Left colon (tissue), 2 donors: ENCODE measurements around the gene LIN28B. TPM values are rescaled to one million over a fixed set of nuclear protein-coding genes. Genes with fewer than 3 reads are reported as not detected.
"Not testable (repeated sequence)": the region's sequence is repeated elsewhere in the genome, so short reads cannot be mapped to it uniquely, and the experiment has no call there.

Experiments used
- ATAC-seq: fragments of 200-7000 bp; cut with Tn5 transposase; one replicate; pipeline ENCODE4 v1.9.1; 2020; ENCODE audit warnings: mild to moderate bottlenecking, moderate library complexity
- DNase-seq, 2 donors: peaks; one replicate each; pipeline ENCODE4 v3.0.0-alpha.2; 2020
- intact Hi-C, 2 donors: fragments of 100-400 bp; cut with DNase I in 1 of 2; cut with micrococcal nuclease in 1 of 2; formaldehyde crosslinking; loops; one replicate each; pipeline versions ENCODE4 v1.11.2 to v1.14.0; 2022; cut with DNase I, micrococcal nuclease
- total RNA-seq, 2 donors: library from RNA; stranded (reverse); fragmentation: NEBNext Ultra II Directional; extraction: Animal tissue kit (Norgen Biotek cat#: 25700); gene quantifications; one replicate each; pipeline ENCODE4 v1.2.1, GENCODE V29; 2021
- donor health status: DM: no; HTN: no; CAD: no.
- donor health status: DM: yes; HTN: yes; CAD: no.

Gene LIN28B
- total RNA-seq, 2 donors from 2014 or later, result not detected

DNA sequence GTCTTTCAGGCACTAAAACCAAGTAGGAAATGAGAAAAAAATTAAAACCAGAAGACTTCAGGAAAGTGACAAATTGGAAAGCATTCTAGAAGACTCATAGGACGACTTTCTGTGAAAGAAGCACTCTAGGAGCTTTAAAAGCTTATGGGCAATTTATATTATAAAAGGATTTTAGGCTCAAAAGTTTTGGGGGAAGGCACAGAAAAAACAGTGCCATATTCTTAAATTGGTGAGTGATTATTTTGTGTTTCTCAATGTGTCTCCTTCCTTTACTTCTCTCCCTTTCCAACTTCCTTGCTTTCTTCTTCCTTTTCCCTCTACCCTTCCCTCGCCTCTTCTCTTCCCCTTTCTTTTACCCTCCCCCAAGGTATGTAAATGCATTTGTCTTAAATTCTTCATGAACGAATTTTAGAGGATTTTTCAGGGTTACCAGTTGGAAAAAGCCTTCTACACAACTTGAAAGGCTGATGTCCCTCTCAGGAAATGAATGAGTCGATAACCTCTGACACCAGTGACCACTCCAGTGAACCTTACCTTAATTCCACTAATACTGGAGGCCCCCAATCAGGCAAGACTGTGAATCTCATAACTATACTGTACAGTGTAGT lies 2.6 kb upstream of the LIN28B start:
- no peak for ATAC-seq
- intact Hi-C loops, result no loop called here
- DNase-seq, result no peak

DNA sequence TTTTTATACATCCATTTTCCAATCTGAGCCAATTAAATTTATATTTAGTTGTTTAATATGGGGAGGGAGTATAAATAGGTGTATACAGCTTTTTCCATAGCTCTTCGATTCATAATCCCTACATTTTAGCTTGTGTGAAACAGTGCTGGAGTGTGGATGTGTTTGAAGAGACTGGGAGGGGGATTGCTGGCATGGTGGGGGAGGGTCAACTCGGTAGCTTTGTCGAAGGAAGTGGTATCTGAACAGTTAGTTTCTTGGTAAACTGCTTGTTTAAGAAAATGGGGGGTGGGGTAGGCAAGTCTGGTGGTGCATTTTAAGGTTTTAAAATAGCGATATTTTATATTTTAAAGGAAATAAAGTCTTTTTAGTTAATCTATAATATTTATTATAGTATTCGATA lies 1.4 kb upstream of the LIN28B start:
- intact Hi-C loops, result no loop called here
- DNase-seq (no peak), ATAC-seq (no peak)

DNA sequence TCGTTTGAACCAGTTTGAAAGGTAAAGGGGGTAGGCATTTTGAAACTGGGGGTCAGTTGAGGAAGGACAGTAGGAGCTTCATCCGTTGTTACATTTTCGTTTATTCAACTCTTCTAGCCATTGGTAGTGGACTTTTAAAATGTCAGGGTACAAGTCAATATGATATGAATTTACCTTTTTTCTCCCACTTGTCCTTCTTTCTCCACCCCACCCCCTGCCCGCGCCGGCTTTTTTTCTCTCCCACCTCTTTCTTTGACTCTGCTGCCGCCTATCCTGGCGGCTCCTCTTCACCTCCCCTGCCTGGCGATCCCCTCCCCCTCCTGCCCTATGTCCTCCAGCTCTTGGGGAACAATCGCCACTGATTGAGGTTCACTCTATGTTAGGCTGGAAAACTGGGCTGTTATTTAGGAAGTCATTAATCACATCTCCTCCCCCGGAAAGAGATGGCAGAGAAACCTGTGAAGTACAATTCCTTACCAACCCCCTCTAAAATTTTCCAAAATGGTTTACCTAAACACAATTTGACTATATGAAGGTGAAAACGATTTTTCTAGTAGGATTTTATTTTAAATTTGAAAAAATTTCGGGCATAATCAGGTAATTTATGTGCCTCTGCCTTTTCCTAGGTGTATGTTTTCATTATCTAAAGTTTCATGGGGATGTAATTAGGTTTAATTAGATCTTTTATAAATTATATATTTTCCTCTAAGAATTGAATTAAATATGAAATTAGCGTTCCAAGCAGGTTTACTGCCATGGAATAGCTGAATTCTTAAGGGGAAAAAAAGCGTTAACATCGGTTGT lies 778 bp upstream of the LIN28B start:
- DNase-seq (no peak), ATAC-seq (no peak)
- intact Hi-C loops, result no loop called here

DNA sequence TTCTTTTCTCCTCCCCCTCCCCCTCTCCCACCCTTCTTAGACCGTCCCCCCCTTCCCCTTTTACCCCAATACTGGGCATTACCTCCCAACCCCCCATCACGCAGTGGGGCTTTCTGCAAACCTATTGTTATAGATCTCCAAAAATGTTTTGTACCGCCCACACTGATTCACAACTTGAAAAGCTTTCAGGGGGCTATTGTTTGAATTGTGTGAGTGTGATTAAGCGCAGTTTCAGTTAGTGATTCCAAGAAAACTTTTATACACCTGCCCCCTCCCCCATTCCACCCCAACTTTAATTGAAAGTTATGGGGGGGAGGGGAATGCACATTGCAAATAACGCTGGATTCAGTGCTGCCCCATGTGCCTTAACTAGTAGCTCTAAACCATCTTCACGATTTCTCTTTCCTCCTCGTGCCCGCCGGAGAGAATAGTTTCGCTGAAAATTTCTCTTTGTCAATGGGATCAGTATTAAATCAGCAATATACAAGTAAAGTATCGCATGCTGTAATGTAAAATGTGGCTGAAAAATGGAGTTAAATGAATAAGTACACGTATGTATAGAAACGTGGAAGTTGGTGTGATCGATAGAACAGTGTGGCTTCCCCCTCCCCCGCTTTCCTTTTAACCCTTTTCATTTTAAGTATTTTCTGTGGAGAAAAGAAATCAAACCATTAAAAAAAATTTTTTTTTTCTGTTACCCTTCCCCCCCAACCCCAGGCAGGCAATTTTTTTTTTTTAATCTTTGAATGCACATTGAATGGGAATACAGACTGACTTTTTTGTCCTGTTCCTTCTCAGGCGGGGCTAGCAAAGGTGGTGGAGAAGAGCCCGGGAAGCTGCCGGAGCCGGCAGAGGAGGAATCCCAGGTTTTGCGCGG lies 632 bp downstream of the LIN28B start:
- intact Hi-C loops, result no loop called here
- ATAC-seq (no peak), DNase-seq (no peak)

DNA sequence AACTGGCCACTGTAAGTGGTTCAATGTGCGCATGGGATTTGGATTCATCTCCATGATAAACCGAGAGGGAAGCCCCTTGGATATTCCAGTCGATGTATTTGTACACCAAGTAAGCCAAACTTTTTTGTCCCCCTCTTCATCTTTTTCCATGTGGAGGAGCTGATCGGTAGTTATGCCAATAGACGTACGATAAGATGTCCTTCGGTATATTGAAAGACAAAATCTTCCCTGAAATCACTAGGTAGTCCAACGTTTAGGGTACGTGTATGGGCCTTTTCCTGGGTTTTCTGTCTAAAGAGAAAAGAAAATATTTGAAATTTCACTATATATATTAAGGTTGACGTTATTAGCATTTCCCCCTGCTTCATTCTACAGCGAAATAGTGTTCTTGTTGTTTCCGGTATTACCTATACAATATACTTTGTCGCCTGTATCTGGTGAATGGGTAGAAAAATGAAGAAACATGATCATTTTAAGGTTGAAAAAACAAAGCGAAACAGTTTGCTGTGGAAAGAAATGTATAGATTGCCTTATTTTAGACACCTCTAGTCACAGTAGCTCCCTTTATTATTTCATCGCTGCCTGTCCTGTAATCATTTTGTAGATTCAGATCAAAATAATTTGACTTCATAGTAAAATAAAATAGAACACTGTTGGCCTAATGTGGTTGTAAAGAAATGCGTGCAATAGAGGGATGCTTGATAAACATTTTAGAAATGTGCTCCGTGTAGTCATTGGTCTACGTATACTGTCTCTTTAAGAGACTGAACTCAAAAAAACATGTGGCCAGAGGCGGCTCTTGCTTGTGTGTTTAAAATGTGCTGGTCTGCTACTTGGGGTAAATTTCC lies 1.5 kb downstream of the LIN28B start:
- DNase-seq, result no peak
- no peak for ATAC-seq
- intact Hi-C loops, result no loop called here

DNA sequence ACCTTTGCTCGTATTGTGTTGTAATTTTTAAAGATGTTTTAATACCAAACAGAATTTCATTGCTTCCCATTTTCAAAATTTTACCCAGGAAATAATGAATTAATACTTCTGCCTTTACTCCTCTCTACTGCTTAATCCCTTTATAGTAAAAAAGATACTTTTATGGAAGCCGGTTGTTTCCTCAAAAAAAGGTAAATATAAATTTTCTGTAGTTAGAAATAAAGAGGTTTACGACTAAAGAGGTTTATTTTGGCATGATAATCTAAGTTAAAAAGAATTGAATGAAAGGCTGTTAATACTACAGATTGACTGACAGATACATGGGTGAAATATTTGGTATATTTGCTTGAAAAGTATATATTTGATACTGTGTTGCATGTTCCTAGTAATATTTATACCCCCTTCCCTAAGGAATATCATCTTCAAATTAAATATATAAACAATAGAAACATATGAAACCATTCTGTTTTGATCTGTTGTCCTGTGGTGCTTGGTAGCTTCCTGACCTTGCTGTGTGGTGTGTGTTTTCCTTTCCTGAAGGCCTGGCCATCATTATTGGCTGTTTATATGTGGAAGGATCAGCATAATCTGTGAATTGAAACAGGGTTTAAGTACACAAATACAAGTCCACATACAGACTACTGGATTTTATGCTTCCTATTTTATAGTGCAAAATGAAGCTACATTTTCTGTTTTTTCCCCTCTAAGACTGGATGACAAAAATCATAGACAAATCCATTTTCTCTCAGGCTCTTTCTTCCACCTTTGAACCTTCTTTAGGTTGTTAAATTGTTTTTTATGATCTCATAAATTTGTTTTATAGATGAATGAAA lies 2.3 kb downstream of the LIN28B start:
- intact Hi-C loops, result no loop called here
- DNase-seq (no peak), ATAC-seq (no peak)

DNA sequence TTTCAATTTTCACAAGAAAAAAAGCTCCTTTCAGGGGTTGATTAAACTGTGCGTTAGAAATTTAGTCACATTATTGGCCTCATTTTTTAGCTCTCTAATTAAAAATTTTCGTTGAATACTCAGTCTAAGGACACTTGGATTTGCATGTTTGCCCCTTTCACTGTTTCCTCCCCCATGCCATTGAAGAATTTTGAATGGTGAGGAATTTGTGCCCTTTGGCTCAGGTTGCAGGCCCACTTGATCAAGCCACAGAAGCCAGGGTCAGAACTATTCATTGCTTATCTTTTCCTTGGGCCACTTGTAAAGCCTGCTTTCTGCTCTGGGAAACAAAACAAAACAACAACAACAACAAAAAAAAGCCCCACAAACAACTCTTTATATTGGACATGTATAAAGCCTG lies 12.2 kb downstream of the LIN28B start:
- DNase-seq (no peak), ATAC-seq (no peak)
- intact Hi-C loops, result no loop called here

DNA sequence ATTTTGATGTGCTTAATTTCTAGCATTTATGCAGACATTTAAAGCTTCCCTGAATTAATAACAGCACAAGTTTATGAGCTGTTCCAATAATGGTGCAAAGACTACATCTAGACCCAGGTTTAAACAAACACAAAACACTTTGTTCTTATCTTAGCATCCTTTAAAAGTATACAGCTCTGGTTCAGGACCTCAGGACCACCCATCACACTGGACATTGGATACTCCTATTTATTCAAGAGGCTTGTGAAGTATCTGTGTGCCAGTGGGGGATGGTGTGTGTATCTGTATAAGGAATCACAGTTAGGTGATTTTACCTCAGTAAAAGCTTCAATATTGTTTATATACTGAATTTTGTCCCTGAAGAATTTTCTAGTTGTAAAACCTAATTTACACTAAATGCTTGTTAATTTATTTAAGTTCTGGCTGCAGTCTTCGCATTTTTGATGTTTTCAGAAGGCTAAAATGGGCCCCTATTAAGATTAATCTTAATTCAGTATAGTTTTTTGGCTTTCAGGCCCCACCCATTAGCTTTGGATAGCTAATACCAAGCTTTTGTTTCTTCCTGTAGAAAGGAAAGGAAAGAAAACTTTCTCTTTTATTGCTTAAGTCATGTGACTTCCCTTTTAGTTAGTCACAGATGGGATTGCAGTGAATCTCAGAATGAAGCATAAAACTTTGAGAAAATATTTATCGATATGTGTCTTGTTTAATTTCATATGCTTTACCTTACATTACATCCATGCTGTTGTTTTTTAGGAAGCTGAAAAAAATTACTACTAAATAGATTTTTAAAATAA lies 13.1 kb downstream of the LIN28B start:
- no peak for DNase-seq
- intact Hi-C loops, result no loop called here
- ATAC-seq, result no peak

DNA sequence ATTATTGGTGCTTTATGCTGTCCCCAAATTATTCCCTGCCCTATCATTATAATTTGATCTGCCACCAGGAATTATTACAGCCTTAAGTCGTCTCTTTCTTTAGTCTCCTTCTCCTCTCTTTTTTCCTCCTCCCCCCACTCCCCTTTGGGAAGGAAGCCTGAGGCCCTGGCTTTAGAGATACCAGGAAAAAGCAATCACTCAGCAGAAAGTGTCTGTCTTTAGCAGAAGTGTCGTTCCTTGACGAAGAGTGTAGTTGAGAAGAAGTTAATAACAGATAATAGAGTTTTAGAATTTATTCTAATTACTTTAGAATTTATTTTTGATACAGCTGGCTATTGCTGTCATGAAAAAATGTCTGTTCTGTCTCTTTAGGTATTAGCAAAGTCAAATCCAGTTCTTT lies 16.5 kb downstream of the LIN28B start:
- ATAC-seq (no peak), DNase-seq (no peak)
- intact Hi-C loops, result no loop called here

DNA sequence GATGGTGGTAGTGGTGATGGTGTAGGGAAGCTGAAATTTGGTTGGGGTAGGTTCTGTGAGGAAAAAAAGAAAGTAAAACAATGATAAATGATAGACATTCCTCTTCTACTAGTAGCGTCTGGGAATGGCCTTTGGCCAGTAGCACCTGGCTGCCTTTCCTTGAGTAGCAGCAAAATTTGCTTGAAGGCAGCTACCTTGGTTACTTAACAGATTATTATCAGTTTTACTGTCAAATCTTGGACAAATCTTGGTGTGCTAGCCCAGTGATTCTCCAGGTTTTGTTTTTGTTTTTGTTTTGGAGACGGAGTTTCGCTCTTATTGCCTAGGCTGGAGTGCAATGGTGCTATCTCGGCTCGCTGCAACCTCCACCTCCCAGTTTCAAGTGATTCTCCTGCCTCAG lies 26.4 kb downstream of the LIN28B start:
- intact Hi-C loops, result no loop called here
- DNase-seq (no peak), ATAC-seq (no peak)

DNA sequence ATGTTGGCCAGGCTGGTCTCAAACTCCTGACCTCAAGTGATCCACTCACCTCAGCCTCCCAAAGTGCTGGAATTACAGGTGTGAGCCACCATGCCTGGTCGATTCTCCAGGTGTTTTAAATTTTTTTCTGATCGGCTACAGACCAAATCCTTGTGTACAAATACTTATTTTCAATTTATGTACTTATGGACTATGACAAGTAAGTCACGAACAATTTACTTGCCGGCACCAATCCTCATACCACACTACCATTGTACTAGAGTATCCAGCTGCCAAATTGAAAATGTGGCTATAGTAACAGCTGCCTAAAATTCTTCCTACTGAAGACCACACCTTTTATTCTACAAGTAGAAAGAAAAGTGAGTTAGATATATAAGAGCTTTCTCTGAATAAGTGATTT lies 26.9 kb downstream of the LIN28B start:
- intact Hi-C loops, result no loop called here
- no peak for ATAC-seq
- DNase-seq, result no peak

DNA sequence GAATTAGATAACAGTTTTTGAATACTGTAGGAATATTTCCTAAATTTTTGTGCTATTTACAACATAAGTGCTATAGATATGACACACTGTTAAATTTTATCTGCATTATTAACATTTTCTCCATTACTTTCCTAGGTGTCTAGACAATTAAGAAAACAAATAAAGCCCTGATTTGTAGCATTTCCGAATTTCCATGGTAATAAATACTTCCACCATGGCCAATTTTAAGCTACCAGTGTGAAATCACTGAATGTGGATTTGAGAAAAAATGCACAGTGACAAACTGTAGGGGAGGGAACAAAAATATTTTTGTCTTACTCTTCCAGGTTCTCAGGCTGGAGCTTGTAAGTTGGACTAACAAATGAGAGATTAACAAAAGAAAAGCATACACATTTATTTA lies 27.9 kb downstream of the LIN28B start:
- intact Hi-C loops, result no loop called here
- ATAC-seq (no peak), DNase-seq (no peak)

DNA sequence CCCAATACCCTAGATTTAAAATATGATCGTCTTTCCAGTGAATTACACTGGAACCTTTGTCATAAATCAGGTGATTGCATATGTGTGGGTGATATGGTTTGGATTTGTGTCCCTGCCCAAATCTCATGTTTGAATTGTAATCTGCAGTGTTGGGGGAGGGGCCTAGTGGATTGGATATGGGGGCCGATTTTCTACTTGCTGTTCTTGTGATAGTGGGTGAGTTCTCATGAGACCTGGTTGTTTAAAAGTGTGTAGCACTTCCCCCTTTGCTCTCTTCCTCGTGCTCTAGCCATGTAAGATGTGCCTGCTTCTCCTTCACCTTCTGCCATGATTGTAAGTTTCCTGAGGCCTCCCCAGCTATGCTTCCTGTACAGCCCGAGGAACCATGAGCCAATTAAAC lies 29.0 kb downstream of the LIN28B start:
- ATAC-seq, DNase-seq, intact Hi-C loops: not testable (repeated sequence)

DNA sequence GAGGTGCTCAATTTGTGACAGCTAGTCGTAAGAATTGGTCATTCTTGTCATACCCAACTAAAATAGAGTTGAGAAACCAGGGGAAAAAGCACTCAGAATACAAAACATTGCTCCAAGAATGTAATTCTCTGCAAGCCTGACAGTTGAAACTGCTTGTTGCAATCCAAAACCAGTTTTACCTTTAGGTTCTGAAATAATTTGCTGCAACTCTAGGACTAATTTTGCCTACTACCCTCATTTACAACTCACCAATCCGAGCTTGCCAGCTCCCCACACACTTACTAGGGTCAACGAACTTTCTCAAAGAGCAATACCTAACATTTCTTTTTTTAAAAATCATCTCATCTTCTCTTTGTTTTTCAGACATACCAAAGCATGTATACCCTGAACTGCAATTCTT lies 29.7 kb downstream of the LIN28B start:
- intact Hi-C loops, result no loop called here
- ATAC-seq (no peak), DNase-seq (no peak)

DNA sequence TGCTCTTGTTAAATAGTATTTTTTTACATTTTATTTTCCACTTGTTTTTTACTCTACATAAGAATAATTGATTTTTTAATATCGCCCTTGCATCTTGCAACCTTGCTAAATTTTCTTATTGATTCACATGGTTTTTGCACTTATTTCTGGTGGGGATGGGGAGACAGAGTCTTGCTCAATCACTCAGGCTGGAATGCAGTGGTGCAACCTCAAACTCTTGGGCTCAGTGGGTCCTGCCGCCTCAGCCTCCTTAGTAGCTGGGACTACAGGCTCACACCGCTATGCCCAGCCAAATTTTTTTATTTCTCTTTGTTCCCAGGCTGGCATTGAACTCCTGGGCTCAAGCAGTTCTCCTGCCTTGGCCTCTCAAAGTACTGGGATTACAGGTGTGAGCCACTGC lies 30.3 kb downstream of the LIN28B start:
- DNase-seq, result no peak
- ATAC-seq, result no peak
- intact Hi-C loops, result no loop called here

DNA sequence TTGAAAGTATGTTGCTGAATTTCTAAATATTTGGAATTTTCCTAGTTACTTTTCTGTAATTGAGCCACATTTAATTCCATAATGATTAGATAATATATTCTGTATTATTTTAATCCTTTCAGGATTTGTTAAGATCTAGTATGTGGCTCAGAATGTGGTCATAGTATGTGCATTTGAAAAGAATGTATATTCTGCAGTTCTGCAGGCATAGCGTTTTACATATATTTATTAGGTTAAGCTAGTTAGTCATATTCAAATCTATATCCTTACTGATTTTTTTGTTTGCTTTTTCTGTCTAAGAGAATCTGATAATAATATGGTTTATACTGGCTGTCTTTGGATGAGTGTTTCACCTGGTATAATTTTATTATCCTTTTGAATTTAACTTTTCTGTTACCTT lies 33.2 kb downstream of the LIN28B start:
- intact Hi-C loops, result no loop called here
- ATAC-seq, result no peak
- no peak for DNase-seq

DNA sequence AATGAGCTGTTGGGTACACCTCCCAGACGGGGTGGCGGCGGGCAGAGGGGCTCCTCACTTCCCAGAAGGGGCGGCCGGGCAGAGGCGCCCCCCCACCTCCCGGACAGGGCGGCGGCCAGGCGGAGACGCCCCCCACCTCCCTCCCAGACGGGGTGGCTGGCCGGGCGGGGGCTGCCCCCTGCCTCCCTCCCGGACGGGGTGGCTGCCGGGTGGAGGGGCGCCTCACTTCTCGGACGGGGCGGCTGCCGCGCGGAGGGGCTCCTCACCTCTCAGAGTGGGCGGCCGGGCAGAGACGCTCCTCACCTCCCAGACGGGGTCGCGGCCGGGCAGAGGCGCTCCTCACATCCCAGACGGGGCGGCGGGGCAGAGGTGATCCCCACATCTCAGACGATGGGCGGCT lies 34.2 kb downstream of the LIN28B start:
- intact Hi-C loops, ATAC-seq, DNase-seq: not testable (repeated sequence)
